ENCODE data around the gene NELL2. TPM values are rescaled to one million over a fixed set of nuclear protein-coding genes. Genes with fewer than 3 reads are reported as not detected.

NELL2 gene
- total RNA-seq, 6 donors from 2014 or later, result 1.1 to 19.3 (median 4.2) TPM

DNA sequence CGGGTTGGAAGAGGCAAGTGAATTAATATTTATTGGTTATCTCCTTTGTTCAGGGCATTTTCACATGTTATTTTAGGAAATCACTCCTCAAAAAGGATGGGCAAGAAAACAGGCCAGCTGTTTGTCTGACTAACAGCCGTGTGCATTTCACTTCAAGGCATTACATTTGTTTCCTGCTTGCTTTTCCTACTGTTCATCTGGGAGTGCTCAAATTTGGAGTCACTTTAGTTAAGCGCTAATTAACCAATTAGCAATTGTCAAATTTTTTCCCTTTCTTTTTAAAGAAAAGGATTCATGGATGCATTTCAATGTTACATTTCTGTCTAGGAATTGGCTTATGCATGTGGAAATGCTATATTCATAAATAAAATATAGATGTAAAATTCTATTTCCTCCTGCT lies 415.9 kb downstream of the NELL2 start:
- no peaks in the 10 kb centered on the region for H3K27me3 ChIP-seq
- DNase-seq (no peak), ATAC-seq (ENCODE audit: low FRiP score in 2 of 2) (no peak)
- 72 to 77% methylated on average over 3 of the region's 3 CpGs for WGBS, 2 donors
- no peaks in the 10 kb centered on the region for H3K36me3 ChIP-seq
- H3K27ac ChIP-seq, result no peak overlapping the region
- TF ChIP-seq EP300 (IDR thresholded peaks at IDR 0.05) (no peak), POLR2A (IDR thresholded peaks at IDR 0.05) (no peak), POLR2AphosphoS5 (IDR thresholded peaks at IDR 0.05) (no peak)
- TF ChIP-seq, protein P1, sequence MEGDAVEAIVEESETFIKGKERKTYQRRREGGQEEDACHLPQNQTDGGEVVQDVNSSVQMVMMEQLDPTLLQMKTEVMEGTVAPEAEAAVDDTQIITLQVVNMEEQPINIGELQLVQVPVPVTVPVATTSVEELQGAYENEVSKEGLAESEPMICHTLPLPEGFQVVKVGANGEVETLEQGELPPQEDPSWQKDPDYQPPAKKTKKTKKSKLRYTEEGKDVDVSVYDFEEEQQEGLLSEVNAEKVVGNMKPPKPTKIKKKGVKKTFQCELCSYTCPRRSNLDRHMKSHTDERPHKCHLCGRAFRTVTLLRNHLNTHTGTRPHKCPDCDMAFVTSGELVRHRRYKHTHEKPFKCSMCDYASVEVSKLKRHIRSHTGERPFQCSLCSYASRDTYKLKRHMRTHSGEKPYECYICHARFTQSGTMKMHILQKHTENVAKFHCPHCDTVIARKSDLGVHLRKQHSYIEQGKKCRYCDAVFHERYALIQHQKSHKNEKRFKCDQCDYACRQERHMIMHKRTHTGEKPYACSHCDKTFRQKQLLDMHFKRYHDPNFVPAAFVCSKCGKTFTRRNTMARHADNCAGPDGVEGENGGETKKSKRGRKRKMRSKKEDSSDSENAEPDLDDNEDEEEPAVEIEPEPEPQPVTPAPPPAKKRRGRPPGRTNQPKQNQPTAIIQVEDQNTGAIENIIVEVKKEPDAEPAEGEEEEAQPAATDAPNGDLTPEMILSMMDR (IDR thresholded peaks at IDR 0.05), result no peak
- H3K4me1 ChIP-seq, result no peaks in the 10 kb centered on the region
- no peaks in the 10 kb centered on the region for H3K9me3 ChIP-seq
- no peak overlapping the region for H3K4me3 ChIP-seq

GRCh38 chr12:44459569-44459968 lies 416.5 kb downstream of the NELL2 start:
- no peak for ATAC-seq (ENCODE audit: low FRiP score in 2 of 2)
- DNase-seq, result no peak
- no peak overlapping the region for H3K4me3 ChIP-seq
- 70 to 83% methylated on average over 3 of the region's 3 CpGs for WGBS, 2 donors
- H3K36me3 ChIP-seq, result no peaks in the 10 kb centered on the region
- H3K4me1 ChIP-seq, result no peaks in the 10 kb centered on the region
- no peaks in the 10 kb centered on the region for H3K27me3 ChIP-seq
- H3K9me3 ChIP-seq, result no peaks in the 10 kb centered on the region
- no peak overlapping the region for H3K27ac ChIP-seq
- TF ChIP-seq POLR2AphosphoS5 (IDR thresholded peaks at IDR 0.05) (no peak), POLR2A (IDR thresholded peaks at IDR 0.05) (no peak), EP300 (IDR thresholded peaks at IDR 0.05) (no peak)
- TF ChIP-seq, protein P1 (IDR thresholded peaks at IDR 0.05), result no peak

Small RNA genes lying within 50 kb of the gene (small RNA-seq; reads per million reads assigned to genes)
- 0 reads per million in 4 donors for gene RF00019

Other genes starting within 250 kb of the NELL2 start
- not detected for gene DBX2, start 174.8 kb upstream of the NELL2 start, total RNA-seq

Data from upper lobe of left lung (tissue), 6 donors.